GM18517 (cell line): Measurements from ENCODE around the gene TEX29.

Experiments
- ATAC-seq: cut with Tn5 transposase; IDR thresholded peaks from one replicate; pipeline ENCODE4 v1.9.1; 2021; ENCODE audit warnings: mild to moderate bottlenecking, moderate library complexity; ENCODE audit not compliant: unreplicated experiment

The TEX29 gene

GRCh38 chr13:111322001-111322915 lies 1.8 kb downstream of the TEX29 start:
- no peak for ATAC-seq

GRCh38 chr13:111322916-111323331 lies 2.5 kb downstream of the TEX29 start:
- no peak for ATAC-seq

- no peak for ATAC-seq
These were observed 3.1 kb downstream of the TEX29 start for GRCh38 chr13:111323549-111323948.

DNA sequence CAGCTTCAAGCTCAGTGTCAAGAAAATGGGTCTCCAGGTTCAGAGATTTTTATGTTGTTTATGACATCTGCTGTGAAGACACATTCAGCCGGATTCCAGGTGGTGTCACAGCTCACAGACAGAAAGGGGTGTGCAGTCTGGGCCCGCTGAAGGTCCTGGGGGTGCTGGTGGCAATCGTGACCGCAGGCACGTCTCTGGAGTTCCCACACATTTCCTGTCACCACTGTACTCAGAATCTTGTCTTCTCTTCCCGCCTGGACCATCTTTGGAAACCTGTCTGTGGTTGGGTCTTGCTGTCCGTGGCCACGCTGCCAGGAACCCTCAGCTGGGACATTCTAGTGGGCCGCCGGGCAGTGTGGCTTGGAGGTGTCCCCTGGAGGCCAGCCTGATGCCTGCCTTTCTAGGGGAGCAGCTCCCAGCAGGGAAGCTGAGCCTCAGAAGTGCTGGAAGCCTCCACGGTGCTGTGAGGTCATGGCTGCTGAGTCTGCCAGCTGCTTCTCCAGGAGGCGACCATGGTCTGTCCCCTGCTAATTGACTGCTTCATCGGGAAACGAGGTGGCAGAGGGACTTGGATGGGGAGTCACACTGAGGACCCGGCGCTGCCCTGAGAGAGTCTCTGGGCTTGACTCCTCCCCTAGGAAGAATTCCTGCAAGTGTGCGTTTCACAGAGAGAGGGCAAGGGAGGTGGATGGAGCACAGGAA lies 3.7 kb downstream of the TEX29 start:
- no peak for ATAC-seq

- ATAC-seq, result no peak
These were observed 4.3 kb downstream of the TEX29 start for GRCh38 chr13:111324736-111325135.

- no peak for ATAC-seq
These were observed 4.9 kb downstream of the TEX29 start for GRCh38 chr13:111325146-111325890.

DNA sequence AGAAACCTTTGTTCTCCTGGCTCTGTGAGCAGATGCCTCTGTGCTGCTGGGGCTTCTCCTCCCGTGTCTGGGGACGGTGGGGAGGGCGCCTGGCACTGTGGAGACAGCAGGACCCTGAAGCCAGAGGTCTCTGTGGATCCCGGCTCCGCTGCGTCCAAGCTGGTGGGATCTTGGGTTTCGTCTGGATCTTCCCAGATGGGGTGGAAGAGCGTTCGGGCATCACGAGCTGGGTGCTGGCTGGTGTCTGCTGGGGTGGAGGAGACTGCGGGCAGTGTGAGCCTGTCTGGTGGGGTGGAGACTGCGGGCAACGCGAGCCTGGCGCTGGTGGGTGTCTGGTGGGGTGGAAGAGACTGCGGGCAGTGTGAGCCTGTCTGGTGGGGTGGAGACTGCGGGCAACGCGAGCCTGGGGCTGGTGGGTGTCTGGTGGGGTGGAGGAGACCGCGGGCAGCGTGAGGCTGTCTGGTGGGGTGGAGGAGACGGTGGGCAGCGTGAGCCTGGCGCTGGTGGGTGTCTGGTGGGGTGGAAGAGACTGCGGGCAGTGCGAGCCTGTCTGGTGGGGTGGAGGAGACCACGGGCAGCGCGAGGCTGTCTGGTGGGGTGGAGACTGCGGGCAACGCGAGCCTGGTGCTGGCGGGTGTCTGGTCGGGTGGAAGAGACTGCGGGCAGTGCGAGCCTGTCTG lies 5.6 kb downstream of the TEX29 start:
- no peak for ATAC-seq

DNA sequence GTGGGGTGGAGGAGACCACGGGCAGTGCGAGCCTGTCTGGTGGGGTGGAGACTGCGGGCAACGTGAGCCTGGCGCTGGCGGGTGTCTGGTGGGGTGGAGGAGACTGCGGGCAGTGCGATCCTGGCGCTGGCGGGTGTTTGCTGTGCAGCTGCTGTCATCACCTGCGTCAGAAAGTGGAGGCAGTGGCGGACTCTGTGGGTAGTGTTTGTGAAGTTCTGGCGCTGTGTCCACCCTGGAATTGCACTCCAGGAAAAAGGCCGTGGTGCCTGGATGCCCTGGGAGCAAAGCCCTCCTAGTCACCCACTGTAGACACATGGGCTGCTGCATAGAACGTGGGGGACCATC lies 6.2 kb downstream of the TEX29 start:
- no peak for ATAC-seq

- no peak for ATAC-seq
These were observed 6.7 kb downstream of the TEX29 start for GRCh38 chr13:111326981-111327642.

- ATAC-seq, result no peak
These were observed 7.5 kb downstream of the TEX29 start for GRCh38 chr13:111327730-111328573.

- no peak for ATAC-seq
These were observed 8.3 kb downstream of the TEX29 start for GRCh38 chr13:111328574-111329410.

DNA sequence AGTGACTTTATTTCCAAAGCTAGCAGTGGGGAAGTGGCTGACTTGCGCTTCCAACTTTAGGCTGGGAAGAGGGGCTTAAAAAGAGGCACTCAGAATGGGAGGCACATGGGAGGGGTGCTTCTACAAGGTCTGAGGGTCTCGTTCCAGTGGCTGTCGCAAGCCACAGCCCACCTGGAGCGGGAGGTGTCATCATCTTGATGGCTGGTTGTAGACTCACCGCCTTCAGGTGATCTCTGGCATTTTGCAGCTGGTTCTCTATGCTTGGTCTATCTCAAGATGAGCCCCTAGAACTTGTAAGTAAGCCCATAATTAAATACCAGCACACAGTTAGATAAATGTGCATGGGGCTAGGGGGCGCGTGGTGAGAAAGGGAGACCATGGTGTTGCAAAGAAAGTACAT lies 9.2 kb downstream of the TEX29 start:
- ATAC-seq, result no peak

DNA sequence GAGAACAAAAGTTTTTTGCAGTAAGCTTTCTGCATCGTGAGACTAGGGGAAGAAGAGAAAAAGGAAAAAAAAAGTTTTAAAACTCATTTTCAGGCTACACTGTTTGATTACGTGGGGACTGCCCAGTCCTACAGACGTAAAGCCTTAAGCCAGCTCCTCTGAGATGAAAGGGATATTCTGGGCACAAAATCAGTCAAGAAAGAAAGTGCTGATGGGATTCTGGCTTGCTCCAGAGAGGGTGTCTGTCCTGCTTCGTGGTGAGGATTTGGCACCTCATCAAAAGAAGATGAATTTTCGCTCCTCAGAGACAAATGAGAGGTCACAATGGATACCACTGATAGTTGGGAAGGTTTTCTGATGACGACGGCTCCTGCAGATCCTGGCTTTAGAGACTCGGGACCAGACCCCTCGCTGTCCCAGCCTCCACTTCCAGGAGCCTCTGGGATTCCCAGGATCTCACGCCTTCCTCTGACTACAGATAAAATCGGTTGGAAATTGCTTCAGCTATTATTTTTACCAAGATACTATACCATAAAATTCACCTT lies 9.7 kb downstream of the TEX29 start:
- no peak for ATAC-seq

- ATAC-seq, result no peak
These were observed 14.9 kb downstream of the TEX29 start for GRCh38 chr13:111335298-111335697.

DNA sequence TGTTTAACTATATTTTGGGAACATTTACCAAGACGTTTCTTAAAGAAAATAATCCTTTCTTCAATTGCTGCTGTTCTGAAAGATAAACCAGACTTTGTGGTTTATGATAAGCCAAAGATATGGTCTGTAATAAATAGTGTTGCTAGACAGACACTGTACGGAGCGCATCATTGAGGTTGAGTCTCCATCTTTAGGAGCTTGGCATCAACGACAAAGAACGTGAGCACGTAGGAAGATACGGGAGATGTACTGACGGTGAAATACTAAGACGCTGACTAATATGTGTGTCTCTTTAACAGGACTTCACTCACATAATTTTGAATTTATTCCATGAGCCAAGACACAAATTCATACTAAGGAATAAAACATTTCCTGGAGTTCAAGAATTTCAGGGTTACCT lies 16.2 kb downstream of the TEX29 start:
- ATAC-seq, result no peak

GRCh38 chr13:111337206-111337605 lies 16.8 kb downstream of the TEX29 start:
- ATAC-seq, result no peak

DNA sequence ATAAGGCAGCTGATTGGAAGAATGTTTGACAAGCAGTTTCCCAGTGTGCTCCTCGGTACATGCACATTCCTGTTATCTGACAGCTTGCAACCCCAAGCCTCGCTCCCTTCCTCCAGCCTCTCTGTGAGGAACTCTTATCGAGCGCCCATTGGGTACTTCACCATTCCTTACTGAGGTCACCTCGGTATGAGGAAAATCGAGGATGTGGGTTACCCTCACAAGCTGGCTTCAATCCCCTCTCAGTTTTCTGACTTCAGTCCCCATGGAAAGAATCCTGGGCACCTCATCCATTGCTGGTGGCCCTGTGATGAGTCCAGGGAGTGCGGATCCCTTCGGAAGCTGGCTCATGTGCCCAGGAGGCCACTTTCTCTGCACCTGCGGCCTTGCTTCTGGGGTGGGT lies 17.3 kb downstream of the TEX29 start:
- ATAC-seq, result no peak

- ATAC-seq, result no peak
These were observed 18.4 kb downstream of the TEX29 start for GRCh38 chr13:111338841-111339240.
